ENCODE measurements around the gene PTGES3. TPM values are rescaled to one million over a fixed set of nuclear protein-coding genes. Genes with fewer than 3 reads are reported as not detected.

PTGES3 gene
- polyA plus RNA-seq, 1 donor from 2014 or later, result 109 TPM

DNA sequence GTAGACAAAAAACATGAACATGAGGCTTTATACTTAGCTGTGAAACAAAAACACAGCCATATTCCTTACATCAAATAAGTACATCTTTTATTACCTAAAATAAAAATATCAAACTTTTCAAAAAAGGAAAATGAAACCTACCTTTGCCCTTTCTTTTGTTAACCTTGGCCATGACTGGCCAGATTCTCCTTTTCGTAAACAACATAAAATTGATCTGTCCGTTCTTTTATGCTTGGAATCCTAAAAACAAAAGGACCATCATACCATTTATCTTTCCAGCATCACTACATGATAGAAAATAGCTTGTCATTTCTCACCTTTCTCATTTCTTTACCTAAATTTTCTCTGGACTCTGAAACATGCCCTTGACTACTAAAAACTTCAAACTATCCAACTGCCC, 16.5 kb downstream of the PTGES3 start:
- H4K20me1 ChIP-seq (ENCODE audit: insufficient read depth), result no peaks in the 10 kb centered on the region
- H3K27ac ChIP-seq (ENCODE audit: low read length), result no peak overlapping the region
- H3K36me3 ChIP-seq (ENCODE audit: insufficient read depth, low read length), result peaks cover 4% of the 10 kb centered on the region

DNA sequence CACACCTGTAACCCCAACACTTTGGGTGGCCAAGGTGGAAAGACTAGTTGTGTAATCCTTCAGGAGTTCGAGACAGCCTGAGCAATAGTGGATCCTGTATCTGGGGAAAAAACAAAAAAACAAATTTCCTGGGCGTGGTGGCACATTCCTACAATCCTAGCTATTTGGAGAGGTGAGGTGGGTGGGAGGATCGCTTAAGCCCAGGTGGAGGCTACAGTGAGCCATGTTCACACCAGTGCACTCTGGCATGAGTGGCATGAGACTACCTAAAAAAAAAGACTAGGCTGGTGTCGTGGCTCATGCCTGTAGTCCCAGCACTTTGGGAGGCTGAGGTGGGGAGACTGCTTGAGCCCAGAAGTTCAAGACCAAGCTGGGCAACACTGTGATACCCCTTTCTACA, 17.2 kb downstream of the PTGES3 start:
- Histone ChIP-seq H3K36me3 (ENCODE audit: insufficient read depth, low read length) (peaks cover 4% of the 10 kb centered on the region), H3K27ac (ENCODE audit: low read length) (no peak overlapping the region), H4K20me1 (ENCODE audit: insufficient read depth) (no peaks in the 10 kb centered on the region)

More for the DNA sequence above, 16.5 kb downstream of the PTGES3 start:
- Histone ChIP-seq H3K4me2 (ENCODE audit: low read length) (no peak overlapping the region), H3K79me2 (replicated peaks; ENCODE audit: insufficient read depth, low read length) (peaks cover 33% of the 10 kb centered on the region), H3K9me2 (ENCODE audit: insufficient read depth, low read length) (no peaks in the 10 kb centered on the region), H3F3A (ENCODE audit: insufficient read depth, low read length, poor library complexity, severe bottlenecking) (no peaks in the 10 kb centered on the region), H3K4me3 (ENCODE audit: low read length) (no peak overlapping the region), H3K9me3 (ENCODE audit: low read length) (no peaks in the 10 kb centered on the region), H2AFZ (ENCODE audit: low read depth, low read length) (no peak overlapping the region), H3K9ac (ENCODE audit: low read length) (no peak overlapping the region), H3K27me3 (ENCODE audit: insufficient read depth, low read depth, low read length) (no peaks in the 10 kb centered on the region)
- TF ChIP-seq EP300 (conservative IDR thresholded peaks at IDR 0.05; ENCODE audit: poor library complexity, severe bottlenecking) (no peak), SMC3 (conservative IDR thresholded peaks at IDR 0.05; ENCODE audit: poor library complexity) (no peak), CTCF (IDR thresholded peaks at IDR 0.05; ENCODE audit: poor library complexity, severe bottlenecking) (no peak), RAD21 (conservative IDR thresholded peaks at IDR 0.05) (no peak), MXI1 (conservative IDR thresholded peaks at IDR 0.05; ENCODE audit: poor library complexity, severe bottlenecking) (no peak), EZH2 (IDR thresholded peaks at IDR 0.05; ENCODE audit: borderline replicate concordance, insufficient read depth, low read length, poor library complexity, severe bottlenecking) (no peak), POLR2AphosphoS5 (IDR thresholded peaks at IDR 0.05) (no peak), TAF1 (IDR thresholded peaks at IDR 0.05; ENCODE audit: low read depth) (no peak)
- TF ChIP-seq, protein P1, sequence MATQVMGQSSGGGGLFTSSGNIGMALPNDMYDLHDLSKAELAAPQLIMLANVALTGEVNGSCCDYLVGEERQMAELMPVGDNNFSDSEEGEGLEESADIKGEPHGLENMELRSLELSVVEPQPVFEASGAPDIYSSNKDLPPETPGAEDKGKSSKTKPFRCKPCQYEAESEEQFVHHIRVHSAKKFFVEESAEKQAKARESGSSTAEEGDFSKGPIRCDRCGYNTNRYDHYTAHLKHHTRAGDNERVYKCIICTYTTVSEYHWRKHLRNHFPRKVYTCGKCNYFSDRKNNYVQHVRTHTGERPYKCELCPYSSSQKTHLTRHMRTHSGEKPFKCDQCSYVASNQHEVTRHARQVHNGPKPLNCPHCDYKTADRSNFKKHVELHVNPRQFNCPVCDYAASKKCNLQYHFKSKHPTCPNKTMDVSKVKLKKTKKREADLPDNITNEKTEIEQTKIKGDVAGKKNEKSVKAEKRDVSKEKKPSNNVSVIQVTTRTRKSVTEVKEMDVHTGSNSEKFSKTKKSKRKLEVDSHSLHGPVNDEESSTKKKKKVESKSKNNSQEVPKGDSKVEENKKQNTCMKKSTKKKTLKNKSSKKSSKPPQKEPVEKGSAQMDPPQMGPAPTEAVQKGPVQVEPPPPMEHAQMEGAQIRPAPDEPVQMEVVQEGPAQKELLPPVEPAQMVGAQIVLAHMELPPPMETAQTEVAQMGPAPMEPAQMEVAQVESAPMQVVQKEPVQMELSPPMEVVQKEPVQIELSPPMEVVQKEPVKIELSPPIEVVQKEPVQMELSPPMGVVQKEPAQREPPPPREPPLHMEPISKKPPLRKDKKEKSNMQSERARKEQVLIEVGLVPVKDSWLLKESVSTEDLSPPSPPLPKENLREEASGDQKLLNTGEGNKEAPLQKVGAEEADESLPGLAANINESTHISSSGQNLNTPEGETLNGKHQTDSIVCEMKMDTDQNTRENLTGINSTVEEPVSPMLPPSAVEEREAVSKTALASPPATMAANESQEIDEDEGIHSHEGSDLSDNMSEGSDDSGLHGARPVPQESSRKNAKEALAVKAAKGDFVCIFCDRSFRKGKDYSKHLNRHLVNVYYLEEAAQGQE (IDR thresholded peaks at IDR 0.05; ENCODE audit: borderline replicate concordance), result no peak

More for the DNA sequence above, 17.2 kb downstream of the PTGES3 start:
- no peak overlapping the region for H2AFZ ChIP-seq (ENCODE audit: low read depth, low read length)
- TF ChIP-seq POLR2AphosphoS5 (IDR thresholded peaks at IDR 0.05), result no peak
- no peak for TF ChIP-seq EZH2 (IDR thresholded peaks at IDR 0.05; ENCODE audit: borderline replicate concordance, insufficient read depth, low read length, poor library complexity, severe bottlenecking)
- no peak for TF ChIP-seq CTCF (IDR thresholded peaks at IDR 0.05; ENCODE audit: poor library complexity, severe bottlenecking)
- TF ChIP-seq, protein P1 (IDR thresholded peaks at IDR 0.05; ENCODE audit: borderline replicate concordance), result no peak
- no peak for TF ChIP-seq SMC3 (conservative IDR thresholded peaks at IDR 0.05; ENCODE audit: poor library complexity)
- TF ChIP-seq RAD21 (conservative IDR thresholded peaks at IDR 0.05), result no peak
- TF ChIP-seq MXI1 (conservative IDR thresholded peaks at IDR 0.05; ENCODE audit: poor library complexity, severe bottlenecking), result no peak
- no peak for TF ChIP-seq EP300 (conservative IDR thresholded peaks at IDR 0.05; ENCODE audit: poor library complexity, severe bottlenecking)
- no peak for TF ChIP-seq TAF1 (IDR thresholded peaks at IDR 0.05; ENCODE audit: low read depth)
- no peak overlapping the region for H3K9ac ChIP-seq (ENCODE audit: low read length)
- H3K4me2 ChIP-seq (ENCODE audit: low read length), result no peak overlapping the region
- H3K27me3 ChIP-seq (ENCODE audit: insufficient read depth, low read depth, low read length), result no peaks in the 10 kb centered on the region
- no peak overlapping the region for H3K4me3 ChIP-seq (ENCODE audit: low read length)
- H3K79me2 ChIP-seq (replicated peaks; ENCODE audit: insufficient read depth, low read length), result peaks cover 25% of the 10 kb centered on the region
- no peaks in the 10 kb centered on the region for H3F3A ChIP-seq (ENCODE audit: insufficient read depth, low read length, poor library complexity, severe bottlenecking)
- H3K9me2 ChIP-seq (ENCODE audit: insufficient read depth, low read length), result no peaks in the 10 kb centered on the region
- H3K9me3 ChIP-seq (ENCODE audit: low read length), result no peaks in the 10 kb centered on the region
